Measurements from ENCODE around the gene MGAT2. TPM values are rescaled to one million over a fixed set of nuclear protein-coding genes. Genes with fewer than 3 reads are reported as not detected.
A peak's percentile ranks its signal among the peaks of the same experiment; 100 is the strongest.

MGAT2 gene
- total RNA-seq, 1 donor from 2014 or later = 40.5 TPM

GRCh38 chr14:49585803-49586672 is 34.6 kb upstream of the MGAT2 start, which contains the start of gene RPS29:
Gene RPS29 (minus strand): TSS chr14:49586380. CDS start chr14:49586346, 34 bp downstream.
- peak; percentile 82 for ATAC-seq (ENCODE audit: low read depth)
- POLR2A ChIA-PET = interaction anchor here (0.7 to 6.6 kb wide), 16 partner anchors 11 to 1237 kb away, joined by 3 to 211 read pairs (median 6); partner anchors contain the start of genes DMAC2L, DNAAF2, KLHDC1 and KLHDC2
- CTCF ChIA-PET = interaction anchor here (0.9 to 3.5 kb wide), 9 partner anchors 9 to 266 kb away, joined by 4 to 32 read pairs (median 11); partner anchors contain the start of genes DNAAF2, LRR1, MGAT2 and NEMF
- peak; percentile 94 for DNase-seq
- Mint-ChIP-seq H3K4me3 (peak within 1 kb of the TSS; percentile 98), H3K36me3 (ENCODE audit: low read depth) (peaks cover 52% of the 10 kb centered on the region), H3K4me1 (peaks cover 53% of the 10 kb centered on the region), H3K27ac (peak within 1 kb of the TSS; percentile 99), H3K27me3 (no peaks in the 10 kb centered on the region), H3K9me3 (no peaks in the 10 kb centered on the region)
- no peak for TF ChIP-seq CTCF (IDR thresholded peaks at IDR 0.05)
- intact Hi-C loops (cut with micrococcal nuclease) = loop anchor here (1.0 to 10.0 kb wide), 9 partner anchors 12 to 1659 kb away; partner anchors contain the start of genes DMAC2L, KLHDC1, KLHDC2 and L2HGDH

DNA sequence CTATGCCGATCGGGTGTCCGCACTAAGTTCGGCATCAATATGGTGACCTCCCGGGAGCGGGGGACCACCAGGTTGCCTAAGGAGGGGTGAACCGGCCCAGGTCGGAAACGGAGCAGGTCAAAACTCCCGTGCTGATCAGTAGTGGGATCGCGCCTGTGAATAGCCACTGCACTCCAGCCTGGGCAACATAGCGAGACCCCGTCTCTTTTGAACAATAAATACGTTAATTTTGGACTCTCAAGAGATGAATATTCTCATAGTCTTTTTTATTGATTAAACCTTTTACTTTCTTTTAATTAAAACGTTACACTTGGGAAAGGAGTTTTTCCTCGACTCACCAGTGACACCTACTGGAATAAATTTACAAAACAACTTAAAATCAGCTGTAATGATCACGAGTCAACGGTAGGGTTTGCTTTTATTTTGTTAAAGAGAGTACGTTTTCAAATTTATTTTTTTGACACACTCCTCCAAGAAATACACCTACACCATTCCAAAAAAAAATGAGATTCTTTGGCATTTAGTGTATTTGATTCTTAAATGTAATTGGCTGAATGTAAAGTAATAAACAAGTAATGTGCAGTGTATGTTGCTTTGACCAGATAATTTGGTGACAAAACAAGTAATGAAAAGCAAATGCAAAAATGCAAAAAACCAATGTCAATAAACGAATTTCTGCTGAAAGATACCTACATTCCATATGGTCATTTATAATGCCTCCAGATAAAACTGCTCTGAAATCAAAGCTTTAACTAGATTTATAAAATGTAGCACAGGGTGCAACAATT is 33.7 kb upstream of the MGAT2 start:
- peak; percentile 39 for ATAC-seq (ENCODE audit: low read depth)
- Mint-ChIP-seq H3K4me3 (peak overlapping the region; percentile 98), H3K4me1 (peaks cover 45% of the 10 kb centered on the region), H3K27ac (peak overlapping the region; percentile 99), H3K9me3 (no peaks in the 10 kb centered on the region), H3K27me3 (no peaks in the 10 kb centered on the region), H3K36me3 (ENCODE audit: low read depth) (peaks cover 44% of the 10 kb centered on the region)
- TF ChIP-seq CTCF (IDR thresholded peaks at IDR 0.05) = peak; percentile 94
- ChIA-PET POLR2A (interaction anchor here (0.7 to 6.6 kb wide), 14 partner anchors 10 to 1236 kb away, joined by 3 to 211 read pairs (median 7); partner anchors contain the start of genes DMAC2L, DNAAF2, KLHDC1 and KLHDC2), CTCF (interaction anchor here (1.2 to 3.5 kb wide), 10 partner anchors 8 to 267 kb away, joined by 3 to 32 read pairs (median 9); partner anchors contain the start of genes DNAAF2, LRR1, MGAT2 and NEMF)
- intact Hi-C loops (cut with micrococcal nuclease) = loop anchor here (1.0 to 10.0 kb wide), 9 partner anchors 11 to 1658 kb away; partner anchors contain the start of genes DMAC2L, KLHDC1, KLHDC2 and L2HGDH
- no peak for DNase-seq

- no peak for TF ChIP-seq CTCF (IDR thresholded peaks at IDR 0.05)
- H3K36me3 Mint-ChIP-seq (ENCODE audit: low read depth) = peaks cover 20% of the 10 kb centered on the region
- peaks cover 35% of the 10 kb centered on the region for H3K4me1 Mint-ChIP-seq
- no peaks in the 10 kb centered on the region for H3K27me3 Mint-ChIP-seq
- ATAC-seq (ENCODE audit: low read depth) (no peak), DNase-seq (no peak)
- POLR2A ChIA-PET = interaction anchor here (0.6 to 6.6 kb wide), 3 partner anchors 10 to 31 kb away, joined by 3 to 211 read pairs (median 4); partner anchors contain the start of genes LRR1, MGAT2 and RPL36AL
- no peaks in the 10 kb centered on the region for H3K9me3 Mint-ChIP-seq
- CTCF ChIA-PET = no interaction called here
- H3K27ac Mint-ChIP-seq = no peak overlapping the region
- no peak overlapping the region for H3K4me3 Mint-ChIP-seq
- intact Hi-C loops (cut with micrococcal nuclease) = loop anchor here (5.0 to 10.0 kb wide), 2 partner anchors 127 to 1655 kb away; partner anchors contain the start of gene TMX1
These were observed 31.2 kb upstream of the MGAT2 start for GRCh38 chr14:49589387-49589786.

- ChIA-PET CTCF (interaction anchor here (2.7 kb wide), 1 partner anchor 28 kb away, joined by 7 read pairs; the partner anchor contains the start of genes MGAT2 and RPL36AL), POLR2A (interaction anchor here (7.0 to 8.5 kb wide), 2 partner anchors 28 to 41 kb away, joined by 117 to 293 read pairs; partner anchors contain the start of genes DNAAF2, MGAT2 and RPL36AL)
- peaks cover 50% of the 10 kb centered on the region for H3K4me1 Mint-ChIP-seq
- peaks cover 3% of the 10 kb centered on the region for H3K36me3 Mint-ChIP-seq (ENCODE audit: low read depth)
- intact Hi-C loops (cut with micrococcal nuclease) = loop anchor here (10.0 kb wide), 1 partner anchor 942 kb away; the partner anchor contains the start of gene MAP4K5
- DNase-seq = no peak
- no peaks in the 10 kb centered on the region for H3K27me3 Mint-ChIP-seq
- H3K9me3 Mint-ChIP-seq = no peaks in the 10 kb centered on the region
- H3K4me3 Mint-ChIP-seq = no peak overlapping the region
- no peak for ATAC-seq (ENCODE audit: low read depth)
- TF ChIP-seq CTCF (IDR thresholded peaks at IDR 0.05) = no peak
- H3K27ac Mint-ChIP-seq = peak overlapping the region; percentile 96
These were observed 27.6 kb upstream of the MGAT2 start for GRCh38 chr14:49593016-49593415.

All from activated B cell treated with CpG ODN at 0.5 μM for 24 hours (primary cell).